ENCODE results near the gene FXR1.
"Not testable (repeated sequence)": the region's sequence is repeated elsewhere in the genome, so short reads cannot be mapped to it uniquely, and the experiment has no call there.

FXR1 gene

DNA sequence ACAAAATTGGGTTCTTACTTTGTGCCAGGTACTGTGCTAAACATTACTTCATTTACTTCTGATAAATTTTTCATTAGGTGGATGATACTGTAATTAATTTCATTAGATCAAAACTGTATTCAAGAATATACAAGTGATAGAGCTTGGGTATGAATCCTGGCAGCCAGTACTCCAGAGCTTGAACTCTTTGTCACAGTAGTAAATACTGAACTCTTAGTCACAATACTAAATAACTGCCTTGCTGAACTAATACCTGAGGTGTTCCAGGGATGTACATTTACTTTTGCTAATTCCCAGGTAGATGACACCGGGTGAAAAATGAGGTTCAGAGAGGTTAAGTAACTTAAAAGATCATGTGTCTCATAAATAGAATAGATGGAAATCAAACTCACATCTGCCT, 20.3 kb downstream of the FXR1 start:
- in situ Hi-C loops (cut with HindIII; ENCODE audit: low sequenced_read_pairs): no loop called here

DNA sequence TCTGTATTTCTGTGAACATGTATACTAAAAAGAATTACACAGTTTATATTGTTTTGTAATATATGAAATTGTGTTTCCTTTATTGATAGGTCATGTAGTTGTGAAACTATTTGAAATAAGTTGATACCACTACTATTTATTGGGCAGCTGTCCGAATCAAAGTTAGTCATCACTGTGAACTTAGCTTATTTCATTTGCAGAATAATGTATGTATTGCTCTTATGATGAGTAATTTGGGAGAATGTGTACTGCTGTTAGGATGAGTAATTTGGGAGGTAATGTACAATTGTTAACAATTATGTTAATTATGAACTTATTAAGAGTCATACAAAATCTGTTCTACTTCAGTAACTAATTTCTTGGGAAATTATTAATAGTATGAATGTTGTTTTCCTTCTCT, 22.2 kb downstream of the FXR1 start:
- in situ Hi-C loops (cut with HindIII; ENCODE audit: low sequenced_read_pairs): no loop called here

DNA sequence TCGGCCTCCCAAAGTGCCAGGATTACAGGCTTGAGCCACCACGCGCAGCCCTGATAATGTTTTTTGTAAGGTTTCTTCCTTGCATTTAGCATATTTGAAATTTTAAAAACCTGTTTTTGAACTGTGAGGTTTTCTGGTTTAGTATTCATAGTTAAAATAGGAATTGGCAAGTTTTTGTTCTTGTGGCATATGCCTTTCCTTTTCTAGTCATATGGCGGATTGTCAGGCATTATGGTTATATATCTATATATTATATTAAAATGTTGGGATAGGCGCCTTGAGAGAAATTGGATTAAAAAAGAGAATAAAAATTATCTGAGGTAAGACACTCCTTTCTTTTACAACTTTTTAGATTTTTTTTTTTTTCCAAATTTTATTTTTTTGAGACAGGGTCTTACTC, 28.4 kb downstream of the FXR1 start:
- in situ Hi-C loops (cut with HindIII; ENCODE audit: low sequenced_read_pairs): no loop called here

GRCh38 chr3:180947761-180948390, 35.4 kb downstream of the FXR1 start:
- in situ Hi-C loops (cut with HindIII; ENCODE audit: low sequenced_read_pairs): no loop called here

DNA sequence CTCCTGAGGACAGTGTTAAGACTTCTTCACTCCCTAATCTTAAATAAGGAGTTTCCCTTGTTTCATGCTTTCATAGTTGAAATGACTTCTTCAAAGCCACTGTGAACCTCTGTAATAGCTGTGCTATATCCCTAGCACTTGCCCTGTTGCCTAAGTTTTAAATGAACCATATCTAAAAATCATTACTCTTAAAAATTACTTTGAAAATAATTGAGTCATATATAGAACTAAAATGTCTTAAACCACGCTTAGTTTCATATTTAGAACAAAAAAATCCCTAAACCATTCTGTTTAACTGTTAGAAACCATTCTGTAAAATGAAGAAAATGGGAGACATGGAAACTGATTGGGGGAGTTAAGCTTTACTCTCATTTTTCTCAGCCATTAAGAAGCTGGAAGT, 47.2 kb downstream of the FXR1 start:
- in situ Hi-C loops (cut with HindIII; ENCODE audit: low sequenced_read_pairs): no loop called here

DNA sequence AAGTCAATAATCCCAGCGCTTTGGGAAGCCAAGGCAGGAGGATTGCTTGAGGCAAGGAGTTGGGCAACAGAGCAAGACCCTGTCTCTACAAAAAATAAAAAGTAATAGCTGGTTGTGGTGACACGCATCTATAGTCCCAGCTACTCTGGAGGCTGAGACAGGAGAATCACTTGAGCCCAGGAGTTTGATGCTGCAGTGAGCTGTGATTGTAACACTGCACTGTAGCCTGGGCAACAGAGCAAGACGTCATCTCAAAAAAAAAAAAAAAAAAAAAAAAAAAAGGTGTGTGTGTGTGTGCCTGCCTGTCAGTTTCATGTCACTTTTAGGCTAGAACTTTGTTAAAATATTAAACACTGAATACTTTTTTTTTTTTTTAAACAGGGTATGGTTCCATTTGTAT, 48.6 kb downstream of the FXR1 start:
- in situ Hi-C loops (cut with HindIII; ENCODE audit: low sequenced_read_pairs): no loop called here

DNA sequence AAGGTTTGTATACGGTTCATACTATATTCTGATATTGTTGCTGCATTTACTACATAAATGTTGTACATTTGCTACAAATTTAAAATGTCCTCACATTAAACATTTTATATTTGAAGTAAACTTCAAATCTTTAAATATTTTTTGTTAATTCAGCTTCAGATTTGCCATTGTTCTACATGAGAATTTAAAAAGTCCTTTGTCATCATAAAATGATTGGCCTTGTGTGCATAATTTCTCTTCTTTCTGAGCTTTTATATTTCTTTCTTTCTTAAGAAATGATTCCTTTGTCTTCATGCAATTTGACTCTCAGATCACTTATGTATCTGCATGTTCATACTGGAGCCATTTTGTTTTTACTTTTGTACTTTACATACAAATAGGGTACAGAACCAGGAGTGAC, 49.1 kb downstream of the FXR1 start:
- in situ Hi-C loops (cut with HindIII; ENCODE audit: low sequenced_read_pairs): no loop called here

GRCh38 chr3:180962530-180962929, 50.1 kb downstream of the FXR1 start:
- in situ Hi-C loops (cut with HindIII; ENCODE audit: low sequenced_read_pairs): no loop called here

GRCh38 chr3:180970931-180971330, 58.5 kb downstream of the FXR1 start:
- in situ Hi-C loops (cut with HindIII; ENCODE audit: low sequenced_read_pairs): no loop called here

DNA sequence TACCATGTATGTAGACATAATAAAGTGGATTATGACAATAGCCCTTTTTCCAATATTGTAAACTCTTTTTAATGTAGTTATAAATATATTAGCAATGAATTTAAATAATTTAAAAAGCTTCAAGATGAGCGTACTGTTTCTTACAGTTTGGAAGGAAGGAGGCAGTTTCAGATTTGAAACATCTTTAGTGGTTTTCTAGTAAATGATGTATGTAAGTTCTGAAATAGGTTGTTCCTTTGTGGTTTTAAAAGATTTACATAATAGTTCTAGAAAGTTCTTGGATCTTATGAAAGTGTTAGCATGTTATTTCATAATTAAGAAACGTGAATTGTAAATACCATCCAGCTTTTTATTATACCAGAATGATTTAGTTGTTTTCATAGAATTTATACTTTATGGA, 61.1 kb downstream of the FXR1 start:
- in situ Hi-C loops (cut with HindIII; ENCODE audit: low sequenced_read_pairs): no loop called here

DNA sequence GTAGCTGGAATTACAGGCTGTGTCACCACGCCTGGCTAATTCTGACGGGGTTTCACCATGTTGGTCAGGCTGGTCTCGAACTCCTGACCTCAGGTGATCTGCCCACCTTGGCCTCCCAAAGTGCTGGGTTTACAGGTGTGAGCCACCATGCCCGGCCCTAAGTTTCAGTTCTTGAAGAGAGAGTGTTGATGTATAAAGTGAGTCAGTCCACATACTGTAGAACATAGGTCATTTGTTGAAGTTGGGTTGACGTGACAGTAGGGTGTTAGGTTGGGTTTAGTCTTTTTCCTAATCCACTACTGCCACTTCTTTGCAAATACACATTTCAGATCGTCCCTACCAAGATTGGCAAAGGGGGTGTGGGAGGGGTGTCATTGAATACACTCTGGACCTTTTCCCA, 61.8 kb downstream of the FXR1 start:
- in situ Hi-C loops (cut with HindIII; ENCODE audit: low sequenced_read_pairs): no loop called here

GRCh38 chr3:180977498-180977897, 65.0 kb downstream of the FXR1 start:
- in situ Hi-C loops (cut with HindIII; ENCODE audit: low sequenced_read_pairs): no loop called here

DNA sequence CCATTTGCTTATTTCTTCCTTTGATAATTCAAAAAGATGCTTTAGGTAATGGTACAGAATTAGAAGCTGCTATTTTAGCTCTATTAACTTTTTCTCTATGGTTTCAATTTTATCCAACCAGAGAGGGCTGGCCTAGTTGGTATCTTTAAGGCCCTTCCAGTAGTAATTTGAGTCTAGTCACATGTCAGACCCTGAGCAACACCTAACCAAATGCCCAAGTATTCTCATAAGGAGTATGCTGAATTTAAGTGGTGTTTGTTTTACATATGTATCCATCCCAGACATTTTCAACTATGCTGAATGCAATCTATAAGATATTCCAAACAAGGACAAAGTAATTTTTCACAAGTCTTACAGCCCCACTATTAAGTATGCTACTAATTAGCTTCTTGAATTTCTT, 67.5 kb downstream of the FXR1 start:
- in situ Hi-C loops (cut with HindIII; ENCODE audit: low sequenced_read_pairs): no loop called here

- in situ Hi-C loops (cut with HindIII; ENCODE audit: low sequenced_read_pairs): no loop called here
Measured at GRCh38 chr3:180980611-180981010, 68.1 kb downstream of the FXR1 start.

DNA sequence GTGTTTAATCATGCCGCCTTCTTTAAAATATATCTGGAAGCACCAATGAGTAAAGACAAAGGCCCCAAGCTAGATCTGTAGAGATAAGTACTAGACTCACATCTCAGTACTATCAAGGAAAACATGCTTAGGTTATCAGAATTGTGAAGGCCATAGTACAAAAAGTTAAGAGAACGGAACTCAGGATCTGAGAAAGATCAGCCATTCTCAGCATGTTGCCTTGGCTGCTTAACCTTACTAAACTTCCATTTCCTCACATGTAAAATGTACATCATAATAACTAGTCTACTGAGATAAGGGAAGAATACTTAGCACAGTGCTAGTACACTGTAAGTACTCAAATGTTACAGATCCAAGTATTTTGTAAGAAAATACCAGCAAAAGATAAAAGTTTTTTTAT, 69.4 kb downstream of the FXR1 start:
- in situ Hi-C loops (cut with HindIII; ENCODE audit: low sequenced_read_pairs): no loop called here

DNA sequence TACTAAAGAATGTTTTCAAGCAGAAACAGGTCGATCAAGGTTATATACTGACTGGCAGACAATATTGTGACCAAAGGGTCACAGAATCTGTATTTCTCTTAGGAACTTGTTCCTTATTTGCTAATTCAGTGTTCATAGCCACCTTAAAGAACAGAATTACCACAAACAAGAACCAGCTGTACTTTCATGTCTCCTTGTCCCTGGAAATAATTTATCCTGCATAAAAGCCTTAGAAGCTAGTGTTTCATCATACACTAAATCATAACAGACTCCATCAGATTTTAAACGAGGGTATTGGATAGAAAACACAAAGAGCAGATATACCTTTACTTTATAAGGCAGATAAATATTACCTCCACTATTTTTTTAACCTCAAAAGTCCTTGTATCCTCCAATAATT, 70.7 kb downstream of the FXR1 start:
- in situ Hi-C loops (cut with HindIII; ENCODE audit: low sequenced_read_pairs): no loop called here

DNA sequence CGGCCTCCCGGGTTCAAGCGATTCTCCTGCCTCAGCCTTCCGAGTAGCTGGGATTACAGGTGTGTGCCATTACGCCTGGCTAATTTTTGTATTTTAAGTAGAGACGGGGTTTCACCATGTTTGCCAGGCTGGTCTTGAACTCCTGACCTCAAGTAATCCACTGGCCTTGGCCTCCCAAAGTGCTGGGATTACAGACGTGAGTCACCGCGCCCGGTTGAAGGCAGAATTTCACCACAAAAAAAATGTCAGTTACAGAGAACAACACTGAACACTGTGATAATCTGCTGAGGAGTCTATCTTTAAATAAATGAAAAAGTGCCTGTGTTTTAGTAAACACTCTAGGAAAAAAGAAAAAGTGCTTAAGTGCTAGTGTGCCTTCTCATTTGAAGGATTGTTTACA, 73.9 kb downstream of the FXR1 start:
- in situ Hi-C loops (cut with HindIII; ENCODE audit: low sequenced_read_pairs): not testable (repeated sequence)

DNA sequence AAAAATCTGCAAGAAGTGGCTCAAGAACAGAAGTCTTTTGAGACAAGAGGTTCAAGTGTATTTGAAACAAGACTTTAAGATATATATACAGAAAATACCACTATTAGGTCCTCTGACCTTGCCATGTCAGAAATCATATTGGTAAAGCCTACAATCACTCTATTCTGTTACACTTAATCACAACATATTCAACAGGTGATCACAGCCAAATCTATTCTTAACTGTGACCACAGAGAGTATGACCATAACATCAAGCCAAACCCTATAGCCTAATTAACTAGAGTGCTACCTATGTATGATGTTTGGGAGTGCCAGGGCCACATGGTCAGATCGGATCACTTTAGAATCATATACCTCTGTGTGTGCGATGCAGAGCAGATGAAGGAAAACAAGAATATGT, 74.9 kb downstream of the FXR1 start:
- in situ Hi-C loops (cut with HindIII; ENCODE audit: low sequenced_read_pairs): no loop called here

DNA sequence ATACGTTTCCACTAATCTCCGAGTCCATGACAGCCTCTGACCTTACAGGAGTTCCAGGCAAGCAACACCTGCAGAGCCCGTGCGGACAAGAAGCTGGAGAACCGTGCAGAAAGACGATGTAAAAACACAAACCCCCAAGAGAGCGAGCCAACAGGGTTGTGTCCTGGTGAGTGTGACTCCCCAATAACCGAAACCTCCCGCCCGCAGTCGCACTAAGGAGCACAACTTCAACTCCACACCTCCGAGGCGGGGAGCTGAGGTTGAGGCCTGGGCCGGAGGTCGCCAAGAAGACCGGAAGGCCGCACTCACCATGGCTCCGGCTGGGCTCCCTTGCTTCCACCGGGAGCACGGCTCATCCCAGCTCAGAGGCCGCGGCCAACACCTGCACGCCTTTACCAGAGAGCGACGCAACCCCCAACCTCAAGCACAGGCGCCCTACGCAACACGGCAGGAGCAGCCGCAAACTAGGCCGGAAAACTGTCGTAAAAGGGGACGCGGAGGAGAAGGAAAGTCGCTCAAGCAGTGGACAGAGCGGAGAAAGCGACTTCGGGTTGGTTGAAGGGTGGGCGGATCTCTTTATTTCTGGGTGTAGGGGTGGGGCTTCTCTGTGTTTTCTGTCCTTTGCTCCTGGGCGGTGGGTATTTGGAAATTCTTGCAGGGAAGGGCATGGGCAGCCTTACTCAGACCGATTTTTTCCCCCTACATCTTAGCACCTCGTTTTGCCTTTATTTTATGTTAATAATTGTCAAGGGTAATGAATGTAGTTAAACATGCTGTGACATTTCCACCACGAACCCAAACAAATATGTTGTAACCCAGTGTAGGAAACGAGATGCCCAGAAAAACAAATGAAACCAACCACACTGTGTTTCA, 77.1 kb downstream of the FXR1 start, which contains the start of gene DNAJC19:
TSS of gene DNAJC19 (minus strand) at position 446 of the 873 bp plus-strand sequence. CDS start at position 312, 134 bp downstream.
- in situ Hi-C loops (cut with HindIII; ENCODE audit: low sequenced_read_pairs): no loop called here

- in situ Hi-C loops (cut with HindIII; ENCODE audit: low sequenced_read_pairs): no loop called here
Measured at GRCh38 chr3:180990505-180990904, 78.0 kb downstream of the FXR1 start.

DNA sequence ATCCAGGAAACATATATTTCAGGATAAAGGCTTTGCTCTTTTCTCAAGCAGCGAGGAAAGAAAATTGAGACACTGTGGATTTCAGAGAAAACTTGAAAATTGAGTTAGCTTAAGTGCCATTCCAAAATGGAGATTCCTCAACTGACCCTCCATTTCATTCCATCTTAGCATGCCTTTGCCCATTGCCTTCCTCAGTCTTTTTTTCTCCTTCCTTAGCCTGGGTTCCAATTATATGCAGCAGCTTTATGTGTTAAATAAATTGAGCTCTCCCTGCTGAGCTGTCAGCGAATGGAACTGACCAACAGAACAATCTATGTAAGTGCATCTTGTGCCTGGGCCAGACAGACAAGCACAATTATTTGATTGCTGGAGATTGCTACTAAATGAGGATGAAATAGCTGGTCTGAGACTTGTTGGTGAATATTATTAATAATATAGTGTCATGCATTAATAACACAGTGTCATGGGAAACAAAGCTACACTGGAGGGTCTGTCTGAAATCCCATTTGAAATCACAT, 84.0 kb downstream of the FXR1 start:
- in situ Hi-C loops (cut with HindIII; ENCODE audit: low sequenced_read_pairs): no loop called here

GRCh38 chr3:181002331-181002730, 89.9 kb downstream of the FXR1 start:
- in situ Hi-C loops (cut with HindIII; ENCODE audit: low sequenced_read_pairs): not testable (repeated sequence)
